Activated naive CD8-positive, alpha-beta T cell (primary cell): ENCODE measurements around the gene TRABD2A.

Experiments
- H3K27ac Mint-ChIP-seq: one replicate; pipeline ENCODE4 v1.8.0; 2021; ENCODE audit warnings: mixed read lengths
- H3K27me3 Mint-ChIP-seq: one replicate; pipeline ENCODE4 v1.8.0; 2021; ENCODE audit warnings: mixed read lengths
- H3K36me3 Mint-ChIP-seq: one replicate; pipeline ENCODE4 v1.8.0; 2021; ENCODE audit warnings: mixed read lengths
- H3K4me1 Mint-ChIP-seq: one replicate; pipeline ENCODE4 v1.8.0; 2021; ENCODE audit warnings: low read depth, mixed read lengths
- H3K4me3 Mint-ChIP-seq: one replicate; pipeline ENCODE4 v1.8.0; 2021; ENCODE audit warnings: mild to moderate bottlenecking, mixed read lengths
- H3K9me3 Mint-ChIP-seq: one replicate; pipeline ENCODE4 v1.8.0; 2021; ENCODE audit warnings: low read depth, mixed read lengths

The TRABD2A gene

GRCh38 chr2:84838434-84839145 lies 42.3 kb downstream of the TRABD2A start:
- H3K9me3 Mint-ChIP-seq: peaks cover 4% of the 10 kb centered on the region
- H3K27me3 Mint-ChIP-seq: no peaks in the 10 kb centered on the region
- H3K4me3 Mint-ChIP-seq: peak overlapping the region; percentile 46
- H3K4me1 Mint-ChIP-seq: peaks cover 81% of the 10 kb centered on the region
- peak overlapping the region; percentile 86 for H3K27ac Mint-ChIP-seq
- peaks cover 24% of the 10 kb centered on the region for H3K36me3 Mint-ChIP-seq

- H3K9me3 Mint-ChIP-seq: peaks cover 4% of the 10 kb centered on the region
- H3K27me3 Mint-ChIP-seq: no peaks in the 10 kb centered on the region
- peaks cover 24% of the 10 kb centered on the region for H3K36me3 Mint-ChIP-seq
- peak overlapping the region; percentile 17 for H3K4me3 Mint-ChIP-seq
- peaks cover 58% of the 10 kb centered on the region for H3K4me1 Mint-ChIP-seq
- H3K27ac Mint-ChIP-seq: peak overlapping the region; percentile 78
These were observed 44.7 kb downstream of the TRABD2A start for GRCh38 chr2:84836215-84836614.

GRCh38 chr2:84833481-84834150 lies 47.3 kb downstream of the TRABD2A start:
- Mint-ChIP-seq H3K36me3 (peaks cover 24% of the 10 kb centered on the region), H3K27ac (no peak overlapping the region), H3K4me3 (peak overlapping the region; percentile 81), H3K9me3 (peaks cover 4% of the 10 kb centered on the region), H3K4me1 (peaks cover 33% of the 10 kb centered on the region), H3K27me3 (no peaks in the 10 kb centered on the region)

DNA sequence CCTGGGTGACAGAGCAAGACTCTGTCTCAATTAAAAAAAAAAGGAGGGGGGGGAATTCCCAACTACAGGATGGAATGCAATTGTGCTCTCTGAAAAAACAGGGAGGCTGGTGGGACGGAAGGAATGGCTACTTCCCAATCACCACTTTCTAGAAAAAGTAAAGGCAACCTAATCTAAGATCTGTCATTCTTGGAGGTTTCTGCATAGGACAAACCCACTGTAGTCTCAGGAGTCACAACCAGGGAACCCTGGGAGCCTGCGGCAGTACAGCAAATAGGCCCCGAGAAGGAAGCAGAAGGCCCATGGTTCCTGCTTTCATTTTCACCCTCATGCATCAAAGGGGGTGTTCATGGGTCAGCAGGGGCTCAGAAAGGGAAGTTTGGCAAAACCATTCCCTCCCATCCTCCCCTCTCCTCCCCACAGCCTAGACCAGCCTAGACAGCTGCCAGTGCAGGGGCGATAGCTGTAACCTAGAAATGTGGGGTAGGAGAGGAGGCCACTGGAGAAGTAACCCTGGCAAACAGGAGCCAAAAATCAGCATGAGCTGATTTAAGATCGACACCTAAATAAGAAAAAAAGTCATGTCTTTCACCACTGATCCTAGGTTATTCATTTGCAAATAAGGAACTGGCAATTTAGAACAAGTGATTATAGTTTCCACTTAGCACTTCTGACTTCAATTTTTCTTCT lies 48.0 kb downstream of the TRABD2A start:
- Mint-ChIP-seq H3K4me3 (peak overlapping the region; percentile 81), H3K9me3 (peaks cover 4% of the 10 kb centered on the region), H3K4me1 (peaks cover 27% of the 10 kb centered on the region), H3K27ac (no peak overlapping the region), H3K27me3 (no peaks in the 10 kb centered on the region), H3K36me3 (peaks cover 22% of the 10 kb centered on the region)

DNA sequence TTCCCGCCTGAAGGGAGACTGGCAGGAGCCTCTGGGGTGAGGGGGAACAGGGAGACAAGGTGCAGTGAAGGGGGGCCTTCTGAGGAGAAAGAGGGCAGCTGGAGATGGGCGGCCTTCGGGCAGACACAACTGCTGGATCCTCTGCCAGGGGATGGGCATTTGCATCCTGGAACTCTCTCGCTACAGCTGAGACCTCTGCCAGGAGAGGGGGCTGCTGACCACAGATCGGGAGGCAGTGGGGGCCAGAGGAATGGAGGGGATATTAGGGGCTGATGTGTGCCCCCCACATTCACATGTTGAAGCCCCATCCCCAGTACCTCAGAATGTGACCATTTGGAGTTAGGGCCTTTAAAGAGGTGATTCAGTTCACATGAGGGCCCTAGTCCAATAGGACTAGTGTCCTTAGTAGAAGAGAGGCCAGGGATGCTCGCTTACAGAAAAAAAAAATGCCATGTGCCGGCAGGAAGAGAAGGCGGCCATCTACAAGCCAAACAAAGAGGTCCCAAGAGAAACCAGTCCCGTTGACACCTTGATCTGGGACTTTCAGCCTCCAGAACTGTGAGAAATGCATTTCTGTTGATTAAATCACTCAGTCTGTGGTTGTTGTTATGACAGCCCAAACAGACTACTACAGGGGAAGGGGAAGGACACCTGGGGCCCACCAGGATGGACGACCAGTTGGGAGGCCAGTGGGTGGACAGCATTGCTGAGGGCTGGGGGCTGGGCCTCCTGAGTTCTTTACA lies 50.0 kb downstream of the TRABD2A start:
- Mint-ChIP-seq H3K4me1 (peaks cover 14% of the 10 kb centered on the region), H3K27ac (no peak overlapping the region), H3K36me3 (peaks cover 14% of the 10 kb centered on the region), H3K27me3 (no peaks in the 10 kb centered on the region), H3K4me3 (peak overlapping the region; percentile 9), H3K9me3 (peaks cover 3% of the 10 kb centered on the region)

DNA sequence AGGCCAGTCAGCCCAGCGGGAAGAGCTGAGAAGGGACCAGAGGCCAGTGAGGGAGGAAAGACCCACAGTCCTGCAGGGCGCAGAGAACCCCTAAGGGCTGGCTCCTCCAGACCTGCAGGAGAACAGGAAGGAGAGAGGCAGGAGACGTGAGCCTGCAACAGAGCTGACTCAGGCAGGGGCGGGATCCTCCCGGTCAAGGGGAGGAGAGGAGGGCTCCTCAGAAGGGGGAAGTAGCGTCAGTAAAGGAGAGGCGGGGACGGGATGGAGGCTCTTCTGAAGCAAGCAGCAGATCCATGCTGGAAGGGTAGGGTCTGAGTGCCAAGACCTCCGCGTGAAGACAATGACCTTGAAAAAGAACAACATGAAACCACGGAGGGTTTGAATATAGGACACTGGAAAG lies 50.8 kb downstream of the TRABD2A start:
- Mint-ChIP-seq H3K9me3 (no peaks in the 10 kb centered on the region), H3K36me3 (peaks cover 12% of the 10 kb centered on the region), H3K4me3 (no peak overlapping the region), H3K4me1 (peaks cover 10% of the 10 kb centered on the region), H3K27ac (no peak overlapping the region), H3K27me3 (no peaks in the 10 kb centered on the region)

DNA sequence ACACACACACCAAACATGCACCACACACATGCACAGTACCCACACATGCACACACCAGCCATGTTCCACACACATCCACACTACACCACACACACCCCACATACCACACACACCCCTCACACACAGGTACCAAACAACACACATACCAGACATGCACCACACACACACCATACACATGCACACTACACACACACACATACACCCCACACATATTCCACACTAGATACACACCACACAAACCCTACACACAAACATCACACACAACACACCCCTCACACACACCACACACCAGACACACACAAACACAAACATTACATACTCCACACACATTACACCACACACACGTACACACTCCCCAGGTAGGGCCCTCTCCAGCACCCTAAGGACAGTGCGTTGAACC lies 51.2 kb downstream of the TRABD2A start:
- H3K36me3 Mint-ChIP-seq: peaks cover 13% of the 10 kb centered on the region
- no peak overlapping the region for H3K4me3 Mint-ChIP-seq
- peaks cover 10% of the 10 kb centered on the region for H3K4me1 Mint-ChIP-seq
- H3K27me3 Mint-ChIP-seq: no peaks in the 10 kb centered on the region
- no peaks in the 10 kb centered on the region for H3K9me3 Mint-ChIP-seq
- H3K27ac Mint-ChIP-seq: no peak overlapping the region

GRCh38 chr2:84827978-84828575 lies 52.8 kb downstream of the TRABD2A start:
- peaks cover 15% of the 10 kb centered on the region for H3K4me1 Mint-ChIP-seq
- H3K36me3 Mint-ChIP-seq: peaks cover 14% of the 10 kb centered on the region
- H3K4me3 Mint-ChIP-seq: peak overlapping the region; percentile 30
- H3K9me3 Mint-ChIP-seq: no peaks in the 10 kb centered on the region
- no peaks in the 10 kb centered on the region for H3K27me3 Mint-ChIP-seq
- H3K27ac Mint-ChIP-seq: peak overlapping the region; percentile 72

DNA sequence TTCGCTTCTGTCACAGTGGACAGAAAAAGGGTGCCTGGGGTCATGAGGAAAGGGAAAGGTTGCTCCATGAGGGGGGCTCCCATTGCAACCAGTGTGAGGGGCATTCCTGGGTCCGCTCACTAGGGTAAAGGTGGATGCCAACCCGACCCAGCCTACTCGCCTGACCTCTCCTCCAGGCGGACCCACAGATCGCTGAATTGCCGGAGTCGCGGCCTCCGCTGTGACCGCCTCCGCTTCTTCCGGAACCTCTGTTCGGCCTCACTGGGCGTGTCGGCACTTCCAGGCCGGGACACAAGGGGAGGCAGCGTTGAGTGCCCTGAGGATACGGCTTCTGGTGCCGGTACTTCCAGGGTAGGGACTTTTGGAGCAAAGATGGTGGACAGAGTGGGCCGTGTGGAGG lies 57.1 kb downstream of the TRABD2A start:
- Mint-ChIP-seq H3K4me1 (peaks cover 51% of the 10 kb centered on the region), H3K9me3 (no peaks in the 10 kb centered on the region), H3K27ac (no peak overlapping the region), H3K4me3 (no peak overlapping the region), H3K27me3 (no peaks in the 10 kb centered on the region), H3K36me3 (peaks cover 21% of the 10 kb centered on the region)

GRCh38 chr2:84823229-84823628 lies 57.7 kb downstream of the TRABD2A start:
- peaks cover 54% of the 10 kb centered on the region for H3K4me1 Mint-ChIP-seq
- no peak overlapping the region for H3K4me3 Mint-ChIP-seq
- H3K27ac Mint-ChIP-seq: peak overlapping the region; percentile 67
- no peaks in the 10 kb centered on the region for H3K9me3 Mint-ChIP-seq
- H3K36me3 Mint-ChIP-seq: peaks cover 18% of the 10 kb centered on the region
- no peaks in the 10 kb centered on the region for H3K27me3 Mint-ChIP-seq

DNA sequence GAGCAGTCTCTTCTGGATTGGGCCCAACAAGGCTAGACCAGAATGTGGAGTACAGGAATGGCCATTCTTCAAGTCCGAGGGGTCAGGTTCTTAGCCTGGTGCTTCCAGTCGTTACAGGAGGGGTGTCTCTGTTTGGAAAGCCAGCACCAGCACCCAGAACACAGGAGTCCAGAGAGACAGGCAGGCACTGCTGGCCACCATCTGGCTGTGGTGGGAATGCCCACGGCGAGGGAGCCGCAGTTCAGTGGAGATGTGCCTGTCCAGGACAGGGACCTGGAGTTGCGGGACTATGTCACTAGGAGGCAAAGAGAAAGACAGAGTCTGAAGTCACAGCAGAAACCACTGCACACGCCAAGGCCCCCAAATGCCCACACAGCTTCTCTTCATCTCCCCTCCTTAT lies 59.1 kb downstream of the TRABD2A start:
- Mint-ChIP-seq H3K4me1 (peaks cover 68% of the 10 kb centered on the region), H3K9me3 (no peaks in the 10 kb centered on the region), H3K27ac (peak overlapping the region; percentile 61), H3K36me3 (peaks cover 18% of the 10 kb centered on the region), H3K4me3 (no peak overlapping the region), H3K27me3 (no peaks in the 10 kb centered on the region)

DNA sequence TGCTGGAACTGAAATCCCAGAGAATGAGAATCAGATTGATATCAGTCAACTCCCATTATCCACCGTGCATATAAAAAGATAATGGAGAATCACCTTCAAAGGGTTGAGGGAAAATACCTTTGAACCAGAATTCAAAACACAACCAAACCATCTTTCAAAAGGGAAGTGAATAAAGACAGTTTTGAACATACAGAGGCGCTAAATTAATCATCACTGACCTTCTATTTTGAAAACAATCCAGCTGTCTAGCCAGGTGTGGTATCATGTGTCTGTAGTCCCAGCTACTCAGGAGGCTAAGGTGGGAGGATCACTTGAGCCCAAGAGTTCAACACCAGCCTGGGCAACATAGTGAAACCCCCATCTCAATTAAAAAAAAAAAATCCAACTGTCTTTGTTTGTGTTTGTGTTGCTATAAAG lies 63.6 kb downstream of the TRABD2A start:
- no peaks in the 10 kb centered on the region for H3K27me3 Mint-ChIP-seq
- peaks cover 10% of the 10 kb centered on the region for H3K36me3 Mint-ChIP-seq
- peaks cover 68% of the 10 kb centered on the region for H3K4me1 Mint-ChIP-seq
- no peaks in the 10 kb centered on the region for H3K9me3 Mint-ChIP-seq
- H3K27ac Mint-ChIP-seq: peak overlapping the region; percentile 78
- H3K4me3 Mint-ChIP-seq: peak overlapping the region; percentile 44

DNA sequence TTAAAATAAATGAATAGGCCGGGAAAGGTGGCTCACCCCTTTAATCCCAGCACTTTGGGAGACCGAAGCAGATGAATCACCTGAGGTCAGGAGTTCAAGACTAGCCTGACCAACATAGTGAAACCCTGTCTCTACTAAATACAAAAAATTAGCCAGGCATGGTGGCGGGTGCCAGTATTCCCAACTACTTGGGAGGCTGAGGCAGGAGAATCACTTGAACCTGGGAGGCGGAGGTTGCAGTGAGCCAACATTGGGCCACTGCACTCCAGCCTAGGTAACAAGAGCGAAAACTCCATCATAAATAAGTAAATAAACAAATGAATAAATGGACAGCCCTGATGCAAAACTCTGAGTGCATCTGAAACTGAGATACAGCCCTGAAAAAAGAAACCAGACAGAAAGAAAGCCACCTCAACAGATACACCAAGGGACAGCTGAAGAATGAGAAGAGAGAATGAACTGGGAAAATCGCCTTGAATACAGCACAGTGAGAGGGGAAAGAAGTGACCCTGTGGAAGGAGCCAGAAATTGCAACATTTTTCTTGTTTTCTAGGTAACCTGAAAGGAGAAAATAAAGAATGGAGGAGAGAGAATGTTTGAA lies 64.4 kb downstream of the TRABD2A start:
- Mint-ChIP-seq H3K27ac (peak overlapping the region; percentile 78), H3K9me3 (no peaks in the 10 kb centered on the region), H3K27me3 (no peaks in the 10 kb centered on the region), H3K36me3 (peaks cover 10% of the 10 kb centered on the region), H3K4me3 (peak overlapping the region; percentile 44), H3K4me1 (peaks cover 61% of the 10 kb centered on the region)

GRCh38 chr2:84815146-84815545 lies 65.7 kb downstream of the TRABD2A start:
- Mint-ChIP-seq H3K4me3 (no peak overlapping the region), H3K36me3 (peaks cover 10% of the 10 kb centered on the region), H3K27ac (no peak overlapping the region), H3K27me3 (no peaks in the 10 kb centered on the region), H3K4me1 (peaks cover 53% of the 10 kb centered on the region), H3K9me3 (no peaks in the 10 kb centered on the region)
